DOHH2 (cell line): Measurements from ENCODE around the gene FLRT1.

Source experiments
- EZH2phosphoT487 ChIP-seq: fragments of 200-600 bp; sonication (generic); IDR thresholded peaks from 2 replicates; pipeline ENCODE4 v1.6.1; 2017; ENCODE audit warnings: borderline replicate concordance, mild to moderate bottlenecking, antibody characterized with exemption, low read length, moderate library complexity, mixed read lengths
- TF ChIP-seq, protein P1 (sequence below): fragments of 200-600 bp; sonication (generic); IDR thresholded peaks from one replicate; pipeline ENCODE4 v1.5.1; 2014; ENCODE audit warnings: antibody characterized with exemption, mild to moderate bottlenecking, low read depth, low read length; ENCODE audit not compliant: poor library complexity, severe bottlenecking

DNA sequence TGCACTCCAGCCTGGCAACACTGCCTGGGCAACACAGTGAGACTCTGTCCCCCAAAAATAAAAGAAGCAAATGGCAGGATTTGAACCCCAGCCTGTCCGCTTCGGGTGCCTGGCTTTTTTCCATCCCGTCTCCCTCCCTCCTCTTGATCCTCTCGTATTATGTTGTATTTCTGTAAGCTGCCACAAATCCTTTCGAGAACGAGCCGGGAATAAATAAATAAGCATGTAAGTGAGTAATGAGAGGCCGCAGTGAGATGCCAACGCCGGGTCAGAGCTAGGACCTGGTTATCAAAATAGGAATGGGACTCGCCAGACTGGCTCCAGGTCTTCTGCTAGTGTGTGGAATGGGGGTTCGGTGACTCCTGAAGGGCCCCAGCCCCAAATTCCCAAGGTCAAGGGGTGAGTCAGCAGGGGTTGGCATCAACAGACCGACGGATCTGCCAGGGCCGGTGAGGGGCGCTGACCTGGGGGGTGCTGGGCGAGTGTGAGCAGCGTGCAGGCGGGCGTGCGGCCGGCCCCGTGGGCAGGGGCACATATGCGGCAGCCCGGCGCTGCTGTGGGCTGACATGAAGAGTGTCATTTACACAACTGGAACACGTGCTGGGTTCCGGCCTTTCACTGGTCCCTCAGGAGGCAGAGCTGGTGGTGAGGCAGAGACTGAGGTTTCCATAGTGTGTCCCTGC, 47.8 kb downstream of the FLRT1 start:
- TF ChIP-seq, protein P1, sequence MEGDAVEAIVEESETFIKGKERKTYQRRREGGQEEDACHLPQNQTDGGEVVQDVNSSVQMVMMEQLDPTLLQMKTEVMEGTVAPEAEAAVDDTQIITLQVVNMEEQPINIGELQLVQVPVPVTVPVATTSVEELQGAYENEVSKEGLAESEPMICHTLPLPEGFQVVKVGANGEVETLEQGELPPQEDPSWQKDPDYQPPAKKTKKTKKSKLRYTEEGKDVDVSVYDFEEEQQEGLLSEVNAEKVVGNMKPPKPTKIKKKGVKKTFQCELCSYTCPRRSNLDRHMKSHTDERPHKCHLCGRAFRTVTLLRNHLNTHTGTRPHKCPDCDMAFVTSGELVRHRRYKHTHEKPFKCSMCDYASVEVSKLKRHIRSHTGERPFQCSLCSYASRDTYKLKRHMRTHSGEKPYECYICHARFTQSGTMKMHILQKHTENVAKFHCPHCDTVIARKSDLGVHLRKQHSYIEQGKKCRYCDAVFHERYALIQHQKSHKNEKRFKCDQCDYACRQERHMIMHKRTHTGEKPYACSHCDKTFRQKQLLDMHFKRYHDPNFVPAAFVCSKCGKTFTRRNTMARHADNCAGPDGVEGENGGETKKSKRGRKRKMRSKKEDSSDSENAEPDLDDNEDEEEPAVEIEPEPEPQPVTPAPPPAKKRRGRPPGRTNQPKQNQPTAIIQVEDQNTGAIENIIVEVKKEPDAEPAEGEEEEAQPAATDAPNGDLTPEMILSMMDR, result no peak
- no peak for TF ChIP-seq EZH2phosphoT487
